ENCODE results near the gene GRIA2.

DNA sequence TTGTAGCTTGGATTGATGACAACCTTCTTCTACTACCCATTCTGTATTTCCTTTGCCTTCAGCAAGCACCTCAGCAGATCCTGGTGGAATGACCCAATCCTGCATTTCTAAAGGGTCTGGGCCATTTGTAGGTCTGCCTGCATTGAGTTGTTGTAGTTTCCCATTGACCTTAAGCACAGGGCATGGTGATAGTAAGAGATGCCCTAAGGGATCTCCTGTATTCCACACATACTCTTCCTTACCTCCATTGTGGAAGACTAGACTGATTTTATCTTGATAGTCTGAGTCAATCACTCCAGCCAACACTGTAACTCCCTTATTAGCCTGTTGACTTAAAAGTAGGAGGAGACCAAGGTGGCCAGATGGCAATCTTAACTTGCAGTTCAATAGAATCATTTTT is 184.5 kb downstream of the GRIA2 start:
- TF ChIP-seq, protein P1, sequence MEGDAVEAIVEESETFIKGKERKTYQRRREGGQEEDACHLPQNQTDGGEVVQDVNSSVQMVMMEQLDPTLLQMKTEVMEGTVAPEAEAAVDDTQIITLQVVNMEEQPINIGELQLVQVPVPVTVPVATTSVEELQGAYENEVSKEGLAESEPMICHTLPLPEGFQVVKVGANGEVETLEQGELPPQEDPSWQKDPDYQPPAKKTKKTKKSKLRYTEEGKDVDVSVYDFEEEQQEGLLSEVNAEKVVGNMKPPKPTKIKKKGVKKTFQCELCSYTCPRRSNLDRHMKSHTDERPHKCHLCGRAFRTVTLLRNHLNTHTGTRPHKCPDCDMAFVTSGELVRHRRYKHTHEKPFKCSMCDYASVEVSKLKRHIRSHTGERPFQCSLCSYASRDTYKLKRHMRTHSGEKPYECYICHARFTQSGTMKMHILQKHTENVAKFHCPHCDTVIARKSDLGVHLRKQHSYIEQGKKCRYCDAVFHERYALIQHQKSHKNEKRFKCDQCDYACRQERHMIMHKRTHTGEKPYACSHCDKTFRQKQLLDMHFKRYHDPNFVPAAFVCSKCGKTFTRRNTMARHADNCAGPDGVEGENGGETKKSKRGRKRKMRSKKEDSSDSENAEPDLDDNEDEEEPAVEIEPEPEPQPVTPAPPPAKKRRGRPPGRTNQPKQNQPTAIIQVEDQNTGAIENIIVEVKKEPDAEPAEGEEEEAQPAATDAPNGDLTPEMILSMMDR (conservative IDR thresholded peaks at IDR 0.05), result no peak
- no peak for TF ChIP-seq ZFX (IDR thresholded peaks at IDR 0.05)
